ENCODE results near the gene USP33.
"Not testable (repeated sequence)": the region's sequence is repeated elsewhere in the genome, so short reads cannot be mapped to it uniquely, and the experiment has no call there.

USP33 gene

DNA sequence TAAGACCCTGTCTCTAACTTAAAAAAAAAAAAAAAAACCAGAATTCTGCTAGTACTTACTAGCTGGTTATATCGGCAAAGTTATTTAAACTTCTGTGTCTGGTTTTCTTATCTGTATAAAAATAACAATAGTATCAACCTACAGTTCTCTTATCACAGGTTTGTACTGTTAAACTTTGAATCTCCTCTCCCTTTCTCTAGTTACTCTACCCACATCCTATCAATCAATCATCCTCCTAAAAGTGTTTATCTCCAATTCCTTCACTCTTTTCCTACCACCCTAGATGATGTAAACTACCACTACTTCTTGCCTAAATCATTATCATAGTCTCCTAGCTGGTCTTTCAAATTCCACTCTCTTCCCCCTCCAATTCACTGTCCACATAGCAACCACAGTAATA, 27.6 kb downstream of the USP33 start:
- DNase-seq: no peak

DNA sequence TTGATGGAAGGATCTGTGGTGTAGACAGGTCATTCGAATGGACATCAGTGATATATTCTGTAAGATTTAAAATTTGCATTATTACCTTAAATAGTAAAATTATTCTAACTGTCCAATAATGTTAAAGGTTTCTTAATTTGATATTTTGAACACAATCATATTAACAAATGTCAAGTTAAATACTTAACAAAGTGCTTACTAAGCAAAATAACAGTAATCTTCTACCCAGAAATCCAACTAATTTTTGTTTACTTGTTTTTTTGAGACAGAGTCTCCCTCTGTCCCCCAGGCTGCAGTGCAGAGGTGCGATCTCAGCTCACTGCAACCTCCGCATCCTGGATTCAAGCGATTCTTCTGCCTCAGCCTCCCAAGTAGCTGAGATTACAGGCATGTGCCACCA, 33.9 kb downstream of the USP33 start:
- no peak for DNase-seq

DNA sequence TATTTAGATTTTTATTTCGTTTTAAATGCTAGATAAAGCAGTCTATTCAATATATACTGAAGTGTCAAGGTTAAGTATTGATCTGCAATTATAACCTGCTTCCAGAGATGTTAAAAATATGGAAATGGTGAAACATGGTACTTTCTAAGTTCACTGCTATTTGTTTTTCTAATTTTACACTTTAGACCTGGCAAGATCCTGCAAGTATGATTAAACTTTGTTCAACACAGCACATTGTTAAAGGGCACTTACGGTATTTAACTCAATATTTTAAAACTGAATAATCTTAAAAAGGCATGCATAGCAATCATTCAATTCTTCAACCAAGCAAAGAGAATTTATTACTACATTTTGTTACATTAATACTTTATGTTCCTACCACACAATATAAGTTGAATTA, 41.5 kb downstream of the USP33 start:
- no peak for DNase-seq

DNA sequence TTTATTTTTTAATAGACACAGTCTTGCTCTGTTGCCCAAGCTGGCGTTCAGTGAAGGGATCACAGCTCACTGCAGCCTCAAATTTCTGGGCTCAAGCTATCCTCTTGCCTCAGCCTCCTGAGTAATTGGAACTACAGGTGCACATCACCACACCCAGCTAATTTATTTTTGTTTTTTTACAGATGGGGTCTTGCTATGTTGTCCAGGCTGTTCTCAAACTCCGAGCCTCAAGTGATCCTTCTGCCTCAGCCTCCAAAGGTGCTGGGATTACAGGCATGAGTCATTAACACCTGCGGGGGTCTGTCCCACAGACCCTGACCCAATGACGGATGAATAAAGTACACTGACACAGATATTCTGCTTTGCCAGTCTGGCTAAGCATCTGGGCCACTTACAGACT, 43.6 kb downstream of the USP33 start:
- no peak for DNase-seq

DNA sequence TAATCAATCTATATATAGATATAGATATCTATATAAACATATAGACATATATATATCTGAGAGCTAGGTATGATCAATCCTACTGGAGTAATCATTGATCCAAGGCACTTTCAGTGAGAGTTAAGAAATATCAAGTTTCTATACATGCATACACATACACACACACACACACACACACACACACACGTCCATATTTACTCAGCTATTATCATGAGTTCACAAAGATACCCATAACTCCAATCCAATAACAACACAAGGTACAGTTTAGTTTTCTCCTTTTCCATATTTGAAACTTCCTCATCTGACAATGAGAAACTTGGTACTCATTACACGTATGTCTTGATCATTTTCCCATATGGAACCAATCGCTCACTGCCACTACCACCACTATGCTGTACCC, 49.9 kb downstream of the USP33 start:
- DNase-seq: no peak

DNA sequence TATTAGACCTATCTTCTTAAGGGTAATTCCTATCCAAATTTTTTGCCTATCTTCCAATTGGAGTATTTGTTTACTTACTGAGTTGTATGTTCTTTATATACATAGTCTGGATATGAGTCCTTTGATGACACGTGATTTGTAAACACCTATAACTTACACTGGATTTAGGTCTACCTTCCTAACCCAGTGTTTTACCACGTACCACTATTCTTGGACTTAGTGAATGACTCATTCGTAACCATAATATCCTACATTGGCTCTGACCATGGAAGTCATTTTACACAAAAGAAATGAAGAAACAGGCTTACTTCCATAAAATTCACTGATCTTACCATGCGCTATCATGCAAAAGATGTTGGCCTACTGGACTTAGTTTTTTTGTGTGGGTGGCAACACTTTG, 53.3 kb downstream of the USP33 start:
- DNase-seq: no peak

DNA sequence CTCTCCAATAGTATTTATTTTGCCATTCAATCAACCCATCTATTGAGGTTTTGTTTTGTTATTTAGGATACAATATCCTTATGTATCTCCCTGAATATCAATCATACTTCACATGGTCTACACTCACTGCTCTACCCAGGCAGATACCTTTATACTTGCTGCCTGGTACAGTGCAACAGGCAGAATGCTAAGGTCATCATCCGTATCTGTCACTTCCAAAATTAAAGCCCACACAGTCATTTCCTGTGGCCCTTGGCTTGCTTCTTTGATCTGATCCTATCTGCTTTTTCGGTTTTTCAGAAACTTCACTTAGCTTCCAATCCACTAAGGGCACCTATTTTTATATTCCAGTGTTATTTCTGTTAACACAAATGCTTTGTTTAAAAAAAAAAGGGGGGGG, 54.9 kb downstream of the USP33 start:
- no peak for DNase-seq

DNA sequence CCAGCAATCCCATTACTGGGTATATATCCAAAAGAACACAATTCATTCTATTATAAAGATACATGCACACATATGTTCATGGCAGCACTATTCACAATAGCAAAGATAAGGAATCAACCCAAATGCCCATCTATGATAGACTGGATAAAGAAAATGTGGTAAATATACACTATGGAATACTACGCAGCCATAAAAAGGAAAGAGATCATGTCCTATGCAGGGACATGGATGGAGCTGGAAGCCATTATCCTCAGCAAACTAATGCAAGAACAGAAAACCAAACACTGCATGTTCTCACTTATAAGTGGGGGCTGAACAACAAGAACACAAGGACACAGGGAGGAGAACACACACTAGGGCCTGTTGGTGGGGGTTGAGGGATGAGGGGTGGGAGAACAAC, 60.0 kb downstream of the USP33 start:
- DNase-seq: not testable (repeated sequence)

DNA sequence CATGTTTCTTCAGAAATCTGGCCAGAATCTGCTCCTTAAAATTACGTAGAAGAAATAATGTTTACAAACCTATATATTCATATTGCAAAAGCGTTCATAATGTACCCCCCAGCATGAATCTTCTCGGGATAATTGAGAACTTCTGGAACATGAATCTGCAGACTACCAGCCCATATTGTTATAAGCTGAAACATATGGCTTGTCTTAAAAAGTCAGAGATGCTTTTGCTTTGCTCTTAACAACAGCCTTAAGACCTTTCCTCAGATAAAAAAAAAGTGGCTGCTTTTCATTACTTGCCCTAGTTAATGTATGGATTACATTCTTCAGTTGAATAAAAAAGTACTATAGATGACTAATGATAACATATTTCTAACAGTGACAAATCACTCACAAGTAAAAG, 62.2 kb downstream of the USP33 start:
- no peak for DNase-seq

DNA sequence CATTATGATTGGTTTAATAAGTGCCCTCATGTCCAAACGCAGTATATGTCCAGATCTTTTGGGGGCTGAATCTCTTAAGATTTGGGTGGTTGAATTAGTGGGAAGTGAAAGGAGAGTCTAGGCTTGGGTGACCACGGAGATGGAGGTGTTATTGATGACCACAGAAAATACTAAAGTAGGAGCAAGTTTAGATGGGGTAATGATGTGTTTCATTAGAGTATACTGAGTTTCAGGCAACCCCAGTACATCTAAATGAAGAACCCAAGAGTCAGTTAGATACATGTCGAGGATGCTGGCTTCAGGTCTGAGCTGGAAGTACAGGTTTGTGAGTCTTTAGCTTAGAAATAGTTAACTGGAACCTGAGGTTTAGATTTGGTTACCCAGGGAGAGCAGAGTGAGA, 70.7 kb downstream of the USP33 start:
- DNase-seq: no peak

DNA sequence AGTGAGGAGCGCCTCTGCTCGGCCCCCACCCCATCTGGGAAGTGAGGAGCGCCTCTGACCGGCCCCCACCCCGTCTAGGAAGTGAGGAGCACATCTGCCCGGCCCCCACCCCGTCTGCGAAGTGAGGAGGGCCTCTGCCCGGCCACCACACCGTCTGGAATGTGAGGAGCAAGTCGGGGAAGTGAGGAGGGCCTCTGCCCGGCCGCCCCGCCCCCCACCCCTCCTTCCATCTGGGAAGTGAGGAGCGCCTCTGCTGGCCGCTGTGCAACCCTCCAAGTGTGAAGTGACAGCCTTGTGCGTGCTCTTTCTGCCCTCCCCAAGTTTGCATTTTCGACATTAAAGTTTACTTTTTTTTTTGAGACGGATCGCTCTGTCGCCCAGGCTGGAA, 72.1 kb downstream of the USP33 start:
- DNase-seq: no peak

DNA sequence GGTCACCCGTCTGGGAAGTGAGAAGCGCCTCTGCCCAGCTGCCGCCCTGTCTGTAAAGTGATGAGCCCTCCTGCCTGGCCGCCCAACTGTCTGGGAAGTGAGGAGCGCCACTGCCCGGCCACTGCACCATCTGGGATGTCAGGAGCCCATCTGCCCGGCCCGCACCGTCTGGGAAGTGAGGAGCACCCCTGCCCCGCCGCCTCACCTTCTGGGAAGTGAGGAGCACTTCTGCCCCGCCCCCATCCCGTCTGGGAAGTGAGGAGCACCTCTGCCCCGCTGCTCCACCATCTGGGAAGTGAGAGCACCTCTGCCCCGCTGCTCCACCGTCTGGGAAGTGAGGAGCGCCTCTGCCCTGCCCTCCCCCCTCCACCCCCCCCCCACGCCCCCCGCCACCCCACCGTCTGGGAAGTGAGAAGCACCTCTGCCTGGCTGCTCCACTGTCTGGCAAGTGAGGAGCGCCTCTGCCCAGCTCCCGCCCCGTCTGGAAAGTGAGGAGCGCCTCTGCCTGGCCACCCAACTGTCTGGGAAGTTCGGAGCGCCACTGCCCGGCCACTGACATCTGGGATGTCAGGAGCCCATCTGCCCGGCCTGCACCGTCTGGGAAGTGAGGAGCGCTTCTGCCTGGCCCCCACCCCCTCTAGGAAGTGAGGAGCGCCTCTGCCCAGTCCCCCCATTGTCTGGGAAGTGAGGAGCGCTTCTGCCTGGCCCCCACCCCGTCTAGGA, 72.7 kb downstream of the USP33 start:
- no peak for DNase-seq

DNA sequence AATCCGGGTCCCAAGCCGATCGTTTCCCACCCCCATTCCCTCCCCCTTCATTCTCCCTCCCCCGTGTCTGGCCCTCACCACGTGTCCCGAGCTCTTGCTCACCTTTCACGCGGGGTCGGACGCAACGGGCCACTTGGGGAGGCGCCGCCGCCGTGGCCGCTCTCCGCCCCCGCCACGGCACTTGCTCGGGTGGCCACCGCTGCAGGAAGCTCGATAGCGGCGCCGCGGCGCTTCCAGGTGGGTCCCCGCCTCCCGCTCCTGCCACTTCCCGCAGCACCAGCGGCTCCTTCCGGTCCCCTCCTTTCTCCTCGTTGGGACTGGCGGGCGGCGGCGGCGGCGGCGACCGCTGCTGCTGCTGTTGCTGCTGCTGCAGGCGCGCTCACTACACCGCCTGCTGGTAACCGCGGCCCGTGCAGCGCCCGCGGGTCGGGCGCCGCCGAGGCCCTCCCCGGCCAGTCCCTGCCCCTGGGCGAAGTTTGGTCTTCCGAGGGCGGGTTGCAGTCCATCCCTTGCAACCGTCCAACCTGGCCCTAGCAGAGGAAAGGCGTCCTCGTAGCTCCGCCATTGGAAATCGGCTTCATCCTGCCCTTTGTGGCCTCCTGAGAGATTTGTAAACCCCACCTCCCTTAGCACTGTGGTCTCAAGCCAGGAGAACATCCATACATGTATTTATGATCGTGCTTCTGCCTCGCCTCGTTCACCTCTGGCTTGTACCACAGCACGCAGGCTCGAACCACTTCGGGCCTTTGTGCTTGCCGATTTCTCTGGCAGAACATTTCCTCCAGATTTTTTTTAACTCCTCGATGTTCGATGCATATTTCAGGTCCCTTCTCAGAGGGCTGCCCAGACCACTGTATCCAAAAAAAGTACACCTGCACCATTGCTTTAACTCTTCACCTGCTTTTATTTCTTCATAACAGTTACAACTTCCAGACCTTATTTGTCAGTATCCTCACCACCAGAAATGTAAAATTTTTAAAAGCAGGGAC, 76.2 kb downstream of the USP33 start:
- peak; percentile 88 for DNase-seq

DNA sequence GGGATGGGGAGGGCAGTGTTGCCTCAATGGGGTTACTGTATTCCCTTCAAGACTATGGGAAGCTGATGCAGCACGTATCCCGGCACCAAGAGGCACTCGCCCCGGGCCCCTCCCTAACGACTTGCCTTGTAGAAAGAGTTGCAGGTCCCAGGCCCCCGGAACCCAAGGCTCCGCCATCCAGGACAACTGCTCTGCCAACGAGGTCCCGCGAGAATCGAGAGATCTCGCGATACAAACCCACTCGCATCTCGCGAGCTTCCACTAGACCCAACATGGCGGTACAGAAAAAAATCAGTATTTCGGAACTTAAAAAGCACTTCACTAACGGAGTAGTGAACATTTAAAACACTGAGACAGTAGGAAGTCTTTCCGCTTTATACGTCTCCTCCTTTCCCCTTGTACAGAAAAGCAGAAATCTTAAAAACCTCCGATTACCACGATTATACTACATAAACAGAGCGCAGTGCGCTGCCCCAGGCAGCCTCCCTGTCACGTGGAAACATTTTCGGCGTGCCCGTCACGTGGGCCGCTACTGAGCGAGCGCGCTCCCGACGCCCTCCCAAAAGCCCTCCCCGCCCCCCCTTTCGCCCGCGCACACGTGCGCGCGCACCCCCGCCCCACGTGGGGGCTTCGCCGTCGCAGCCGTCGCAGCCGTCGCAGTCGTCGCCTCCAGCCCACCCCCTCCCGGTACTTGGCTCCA, 77.0 kb downstream of the USP33 start, which contains the start of gene ZZZ3:
TSS of gene ZZZ3 (minus strand) at position 199 of the 700 bp plus-strand sequence. CDS start 49,304 bp downstream, outside the sequence.
- DNase-seq: peak; percentile 99

DNA sequence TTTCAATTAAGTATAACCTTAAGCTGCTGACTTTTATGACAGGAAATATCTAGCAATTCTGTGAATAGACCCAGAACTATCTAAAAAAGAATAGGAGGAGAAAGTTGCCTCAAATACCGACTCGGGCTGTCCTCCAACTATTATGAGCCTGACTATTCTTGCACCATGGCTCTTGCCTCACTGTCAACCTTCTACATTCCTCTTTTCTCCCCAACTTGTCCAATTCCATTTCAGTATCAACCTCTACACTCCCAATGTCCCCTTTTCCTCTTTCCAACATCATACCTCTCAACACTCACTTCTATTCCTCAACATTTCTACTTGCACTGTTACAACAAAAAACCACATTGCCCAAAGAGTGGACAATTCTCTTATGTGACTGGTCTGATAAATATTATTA, 79.5 kb downstream of the USP33 start:
- no peak for DNase-seq

DNA sequence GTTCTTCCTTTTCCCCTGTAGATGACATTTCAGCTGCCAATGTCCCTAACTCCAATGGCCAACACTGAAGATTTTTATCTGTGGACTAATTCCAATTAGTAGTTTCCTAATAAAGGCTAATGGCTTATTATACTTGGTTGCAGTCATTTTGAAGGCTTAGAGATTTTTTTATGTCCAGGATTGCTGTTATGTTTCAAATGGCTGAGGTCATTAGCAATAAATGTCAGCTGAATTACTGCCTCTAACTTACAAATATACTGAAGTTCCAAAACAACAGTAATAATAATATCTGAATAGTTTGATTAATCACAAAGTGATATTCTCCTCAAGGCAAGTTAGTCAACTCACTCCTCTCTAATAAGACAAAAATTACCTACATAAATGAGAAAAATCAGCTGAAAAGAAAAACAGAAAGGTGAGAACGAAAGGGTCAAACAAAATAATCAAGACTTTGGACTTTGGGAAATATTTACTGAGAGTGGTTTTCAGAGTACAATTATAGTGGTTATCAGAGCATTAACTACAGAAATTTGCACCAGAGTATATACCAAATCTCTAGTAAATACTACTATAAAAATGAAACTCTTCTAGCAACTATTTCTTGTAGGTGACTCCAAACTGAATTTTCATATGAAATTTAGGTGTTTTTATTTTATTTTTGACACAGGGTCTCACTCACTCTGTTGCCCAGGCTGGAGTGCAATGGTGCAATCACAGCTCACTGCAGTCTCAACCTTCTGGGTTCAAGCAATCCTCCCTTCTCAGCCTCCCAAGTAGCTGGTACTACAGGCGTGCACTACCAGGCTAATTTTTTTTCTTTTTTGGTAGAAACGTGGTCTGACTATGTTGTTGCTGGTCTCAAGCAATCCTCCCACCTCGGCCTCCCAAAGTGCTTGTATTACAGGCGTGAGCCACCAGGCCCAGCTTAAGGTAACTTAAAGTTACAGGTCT, 80.7 kb downstream of the USP33 start:
- no peak for DNase-seq

DNA sequence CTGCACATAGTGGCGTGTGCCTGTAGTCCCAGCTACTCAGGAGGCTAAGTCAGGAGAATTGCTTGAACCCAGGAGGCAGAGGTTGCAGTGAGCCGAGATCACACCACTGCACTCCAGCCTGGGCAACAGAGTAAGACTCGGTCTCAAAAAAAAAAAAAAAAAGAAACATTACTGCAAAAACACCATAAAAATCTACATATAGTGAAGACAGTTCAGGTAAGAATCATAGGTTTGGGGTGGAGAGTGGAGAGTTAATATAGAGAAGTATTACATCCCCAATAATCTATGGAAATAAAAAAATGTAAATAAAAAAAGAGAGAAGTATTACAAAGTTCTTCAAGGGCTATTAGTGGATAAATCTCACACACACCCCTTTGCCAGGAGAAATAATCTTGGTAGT, 84.8 kb downstream of the USP33 start:
- not testable (repeated sequence) for DNase-seq

DNA sequence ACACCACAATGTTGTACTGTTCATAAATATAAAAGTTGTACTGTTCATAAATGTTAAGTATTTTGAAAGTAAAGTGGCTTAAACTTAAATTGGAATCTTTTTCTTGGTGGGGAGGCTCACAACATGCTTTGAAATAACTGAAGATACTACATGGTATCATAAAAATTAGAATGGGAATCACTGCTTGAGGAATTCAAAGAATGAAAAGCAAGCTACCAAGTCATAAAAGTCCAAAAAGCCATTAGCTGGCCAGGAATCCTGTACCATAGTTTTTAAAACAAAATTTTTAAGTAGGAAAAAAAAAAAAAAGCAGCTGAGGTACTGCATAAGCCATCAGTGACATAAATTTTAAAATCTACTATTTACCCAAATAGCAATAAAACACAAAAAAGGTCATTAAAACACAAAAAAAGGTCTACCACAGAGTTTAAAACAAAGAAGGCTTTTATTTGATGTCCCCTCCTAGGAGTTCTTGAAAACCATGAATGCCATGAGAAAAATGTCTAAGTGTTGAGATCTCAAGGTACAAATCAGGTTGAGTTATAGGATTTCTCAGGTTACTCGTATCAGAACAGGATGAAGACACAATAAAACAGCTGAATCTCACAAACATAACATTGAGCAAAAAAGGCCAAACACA, 85.8 kb downstream of the USP33 start:
- no peak for DNase-seq

DNA sequence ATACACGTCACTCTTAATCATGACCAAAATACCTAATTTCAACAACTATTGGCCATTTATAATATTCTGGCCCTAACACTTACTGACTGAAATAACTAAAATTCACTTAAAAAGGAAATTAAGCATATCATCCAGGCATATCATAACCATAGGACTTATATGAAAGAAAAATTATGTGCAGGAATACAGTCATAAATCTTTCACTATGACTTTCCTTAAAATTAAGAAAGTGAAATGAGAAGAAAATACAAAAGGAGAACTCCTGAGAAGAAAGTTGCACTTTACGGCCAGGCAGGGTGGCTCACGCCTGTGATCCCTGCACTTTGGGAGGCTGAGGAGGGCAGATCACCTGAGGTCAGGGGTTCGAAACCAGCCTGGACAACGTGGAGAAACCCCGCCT, 86.6 kb downstream of the USP33 start:
- no peak for DNase-seq

DNA sequence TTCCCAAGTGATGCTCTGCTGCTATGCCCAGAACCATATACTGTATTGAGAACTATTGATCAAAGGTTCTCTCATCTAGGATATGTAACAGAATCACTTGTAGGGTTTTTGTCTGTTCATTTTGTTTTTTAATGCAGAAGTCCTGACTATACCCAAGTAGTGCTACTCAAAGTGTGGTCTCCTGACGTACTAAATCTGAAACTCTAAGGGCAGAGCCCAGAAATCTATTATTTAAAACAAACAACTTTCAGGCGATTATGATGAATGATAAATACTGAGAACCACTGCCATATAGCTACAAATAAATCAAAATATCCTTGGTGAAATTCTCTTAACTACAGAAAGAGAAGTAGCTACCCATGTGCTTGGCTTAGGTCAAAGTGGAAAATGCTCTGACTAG, 87.3 kb downstream of the USP33 start:
- DNase-seq: no peak

DNA sequence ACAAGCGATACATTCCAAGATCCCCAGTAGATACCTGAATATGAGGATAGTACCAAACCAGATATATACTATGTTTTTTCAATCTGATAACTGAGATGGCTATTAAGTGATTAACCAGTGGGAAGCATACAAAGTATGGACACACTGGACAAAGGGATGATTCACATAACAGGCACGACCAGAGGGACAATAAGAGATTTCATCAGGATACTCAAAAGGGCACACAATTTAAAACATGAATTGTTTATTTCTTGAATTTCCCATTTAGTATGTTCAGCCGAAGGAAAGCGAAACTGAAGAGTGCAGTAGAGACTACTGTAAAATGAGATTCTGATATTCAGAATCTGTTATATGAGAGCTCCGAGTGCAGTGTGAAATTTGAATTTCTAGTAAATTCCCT, 87.8 kb downstream of the USP33 start:
- DNase-seq: no peak

DNA sequence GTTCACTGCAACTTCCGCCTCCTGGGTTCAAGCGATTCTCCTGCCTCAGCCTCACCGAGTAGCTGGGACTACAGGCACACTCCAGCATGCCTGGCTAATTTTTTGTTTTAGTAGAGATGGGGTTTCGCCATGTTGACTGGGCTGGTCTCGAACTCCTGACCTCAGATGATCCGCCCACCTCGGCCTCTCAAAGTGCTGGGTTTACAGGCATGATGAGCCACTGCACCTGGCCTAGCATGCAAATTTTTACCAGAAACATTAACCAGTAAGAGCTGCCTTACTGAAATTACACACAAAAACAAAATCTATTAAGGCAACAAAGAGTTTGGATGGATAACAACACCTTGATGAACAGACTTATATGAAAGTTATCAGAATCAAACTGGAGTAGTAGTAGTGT, 89.3 kb downstream of the USP33 start:
- no peak for DNase-seq

All from NCI-H2227 treated with DMSO at 0.1 percent for 48 hours (cell line).